GM10266 (cell line): Measurements from ENCODE around the gene PCDHGB6.
"Not testable (repeated sequence)": the region's sequence is repeated elsewhere in the genome, so short reads cannot be mapped to it uniquely, and the experiment has no call there.

Experiments used
- DNase-seq: peaks from one replicate; pipeline ENCODE4 v3.0.0; 2012; ENCODE audit errors: extremely low spot score
- TF ChIP-seq, protein P1 (sequence below): IDR thresholded peaks from 2 replicates; pipeline ENCODE4 v1.5.1; 2012; ENCODE audit warnings: mild to moderate bottlenecking, low read depth; ENCODE audit not compliant: control insufficient read depth, insufficient read depth; ENCODE audit errors: missing control alignments

PCDHGB6 gene

DNA sequence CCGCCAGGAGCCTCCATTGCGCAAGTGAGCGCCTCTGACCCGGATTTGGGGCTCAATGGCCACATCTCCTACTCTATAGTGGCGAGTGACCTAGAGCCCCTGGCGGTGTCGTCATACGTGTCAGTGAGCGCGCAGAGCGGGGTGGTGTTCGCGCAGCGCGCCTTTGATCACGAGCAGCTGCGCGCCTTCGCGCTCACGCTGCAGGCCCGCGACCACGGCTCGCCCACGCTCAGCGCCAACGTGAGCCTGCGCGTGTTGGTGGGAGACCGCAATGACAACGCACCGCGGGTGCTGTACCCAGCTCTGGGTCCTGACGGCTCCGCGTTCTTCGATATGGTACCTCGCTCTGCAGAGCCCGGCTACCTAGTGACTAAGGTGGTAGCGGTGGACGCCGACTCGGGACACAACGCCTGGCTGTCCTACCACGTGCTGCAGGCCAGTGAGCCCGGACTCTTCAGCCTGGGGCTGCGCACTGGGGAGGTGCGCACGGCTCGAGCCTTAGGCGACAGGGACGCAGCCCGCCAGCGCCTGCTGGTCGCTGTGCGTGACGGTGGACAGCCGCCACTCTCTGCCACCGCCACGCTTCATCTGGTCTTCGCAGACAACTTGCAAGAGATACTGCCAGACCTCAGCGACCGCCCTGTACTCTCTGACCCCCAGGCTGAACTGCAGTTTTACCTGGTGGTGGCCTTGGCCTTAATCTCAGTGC, 1.9 kb downstream of the PCDHGB6 start:
- no peak for DNase-seq
- TF ChIP-seq, protein P1, sequence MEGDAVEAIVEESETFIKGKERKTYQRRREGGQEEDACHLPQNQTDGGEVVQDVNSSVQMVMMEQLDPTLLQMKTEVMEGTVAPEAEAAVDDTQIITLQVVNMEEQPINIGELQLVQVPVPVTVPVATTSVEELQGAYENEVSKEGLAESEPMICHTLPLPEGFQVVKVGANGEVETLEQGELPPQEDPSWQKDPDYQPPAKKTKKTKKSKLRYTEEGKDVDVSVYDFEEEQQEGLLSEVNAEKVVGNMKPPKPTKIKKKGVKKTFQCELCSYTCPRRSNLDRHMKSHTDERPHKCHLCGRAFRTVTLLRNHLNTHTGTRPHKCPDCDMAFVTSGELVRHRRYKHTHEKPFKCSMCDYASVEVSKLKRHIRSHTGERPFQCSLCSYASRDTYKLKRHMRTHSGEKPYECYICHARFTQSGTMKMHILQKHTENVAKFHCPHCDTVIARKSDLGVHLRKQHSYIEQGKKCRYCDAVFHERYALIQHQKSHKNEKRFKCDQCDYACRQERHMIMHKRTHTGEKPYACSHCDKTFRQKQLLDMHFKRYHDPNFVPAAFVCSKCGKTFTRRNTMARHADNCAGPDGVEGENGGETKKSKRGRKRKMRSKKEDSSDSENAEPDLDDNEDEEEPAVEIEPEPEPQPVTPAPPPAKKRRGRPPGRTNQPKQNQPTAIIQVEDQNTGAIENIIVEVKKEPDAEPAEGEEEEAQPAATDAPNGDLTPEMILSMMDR, result no peak

DNA sequence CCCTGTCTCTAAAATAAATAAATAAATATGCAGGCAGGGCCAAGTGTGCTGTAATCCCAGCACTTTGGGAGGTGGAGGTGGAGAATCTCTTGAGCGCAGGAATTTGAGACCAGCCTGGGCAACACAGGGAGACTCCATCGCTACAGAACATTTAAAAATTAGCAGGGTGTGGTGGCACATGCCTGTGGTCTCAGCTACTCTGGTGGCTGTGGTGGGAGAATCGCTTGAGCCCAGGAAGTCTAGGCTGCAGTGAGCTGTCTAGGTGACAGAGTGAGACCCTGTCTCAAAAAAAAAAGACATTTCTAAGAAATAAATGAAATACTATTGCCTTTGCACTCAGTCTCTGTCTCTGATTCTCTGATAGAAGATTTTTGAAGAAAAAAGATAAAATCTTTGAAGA, 3.8 kb downstream of the PCDHGB6 start:
- DNase-seq, result no peak
- TF ChIP-seq, protein P1, result no peak

DNA sequence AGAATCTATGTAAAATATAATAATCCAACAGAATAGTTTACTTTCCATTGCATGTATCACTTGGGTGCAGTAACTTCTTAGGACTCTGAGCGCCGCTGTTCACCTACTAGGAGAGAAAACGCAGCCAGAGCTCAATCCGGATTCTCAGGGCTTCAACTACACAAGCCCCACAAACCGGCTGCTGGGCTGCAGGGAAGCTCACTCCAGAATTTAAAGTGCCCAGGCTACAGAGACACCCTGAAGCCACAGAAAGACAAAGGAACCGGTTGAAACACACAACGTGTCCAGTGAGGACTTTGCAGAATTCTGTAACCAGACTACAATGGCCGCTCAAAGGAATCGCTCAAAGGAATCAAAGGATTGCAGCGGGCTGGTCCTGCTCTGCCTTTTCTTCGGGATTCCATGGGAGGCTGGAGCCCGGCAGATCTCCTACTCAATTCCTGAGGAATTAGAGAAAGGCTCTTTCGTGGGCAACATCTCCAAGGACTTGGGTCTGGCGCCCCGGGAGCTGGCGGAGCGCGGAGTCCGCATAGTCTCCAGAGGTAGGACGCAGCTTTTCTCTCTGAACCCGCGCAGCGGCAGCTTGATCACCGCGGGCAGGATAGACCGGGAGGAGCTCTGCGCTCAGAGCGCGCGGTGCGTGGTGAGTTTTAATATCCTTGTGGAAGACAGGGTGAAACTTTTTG, 5.2 kb downstream of the PCDHGB6 start, which contains the start of gene PCDHGA10:
Gene PCDHGA10 (plus strand): TSS at position 134 of the 686 bp plus-strand sequence. CDS start 189 bp downstream, at position 323.
- peak; percentile 86 for DNase-seq
- TF ChIP-seq, protein P1, result peak; percentile 77

DNA sequence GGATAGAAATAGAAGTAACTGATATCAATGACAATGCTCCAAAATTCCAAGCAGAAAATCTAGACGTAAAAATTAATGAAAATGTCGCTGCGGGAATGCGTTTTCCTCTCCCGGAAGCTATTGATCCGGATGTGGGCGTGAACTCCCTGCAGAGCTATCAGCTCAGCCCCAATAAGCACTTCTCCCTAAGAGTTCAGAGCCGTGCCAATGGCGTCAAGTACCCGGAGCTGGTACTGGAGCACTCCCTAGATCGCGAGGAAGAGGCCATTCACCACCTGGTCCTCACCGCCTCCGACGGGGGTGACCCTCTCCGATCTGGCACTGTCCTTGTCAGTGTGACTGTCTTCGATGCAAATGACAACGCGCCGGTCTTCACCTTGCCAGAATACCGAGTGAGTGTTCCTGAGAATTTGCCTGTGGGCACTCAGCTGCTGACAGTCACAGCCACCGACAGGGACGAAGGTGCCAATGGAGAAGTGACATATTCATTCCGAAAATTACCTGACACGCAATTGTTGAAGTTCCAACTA, 5.8 kb downstream of the PCDHGB6 start:
- no peak for DNase-seq
- TF ChIP-seq, protein P1, result no peak

DNA sequence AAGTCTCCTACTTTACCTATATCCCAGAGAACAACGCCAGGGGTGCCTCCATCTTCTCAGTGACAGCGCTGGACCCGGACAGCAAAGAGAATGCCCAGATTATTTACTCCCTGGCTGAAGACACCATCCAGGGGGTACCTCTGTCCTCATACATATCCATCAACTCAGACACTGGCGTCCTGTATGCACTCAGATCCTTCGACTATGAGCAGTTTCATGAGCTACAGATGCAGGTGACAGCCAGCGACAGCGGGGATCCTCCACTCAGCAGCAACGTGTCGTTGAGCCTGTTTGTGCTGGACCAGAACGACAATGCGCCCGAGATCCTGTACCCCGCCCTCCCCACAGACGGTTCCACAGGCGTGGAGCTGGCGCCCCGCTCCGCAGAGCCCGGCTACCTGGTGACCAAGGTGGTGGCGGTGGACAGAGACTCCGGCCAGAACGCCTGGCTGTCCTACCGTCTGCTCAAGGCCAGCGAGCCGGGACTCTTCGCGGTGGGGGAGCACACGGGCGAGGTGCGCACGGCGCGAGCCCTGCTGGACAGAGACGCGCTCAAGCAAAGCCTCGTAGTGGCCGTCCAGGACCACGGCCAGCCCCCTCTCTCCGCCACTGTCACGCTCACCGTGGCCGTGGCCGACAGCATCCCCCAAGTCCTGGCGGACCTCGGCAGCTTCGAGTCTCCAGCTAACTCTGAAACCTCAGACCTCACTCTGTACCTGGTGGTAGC, 6.9 kb downstream of the PCDHGB6 start:
- DNase-seq, result not testable (repeated sequence)

DNA sequence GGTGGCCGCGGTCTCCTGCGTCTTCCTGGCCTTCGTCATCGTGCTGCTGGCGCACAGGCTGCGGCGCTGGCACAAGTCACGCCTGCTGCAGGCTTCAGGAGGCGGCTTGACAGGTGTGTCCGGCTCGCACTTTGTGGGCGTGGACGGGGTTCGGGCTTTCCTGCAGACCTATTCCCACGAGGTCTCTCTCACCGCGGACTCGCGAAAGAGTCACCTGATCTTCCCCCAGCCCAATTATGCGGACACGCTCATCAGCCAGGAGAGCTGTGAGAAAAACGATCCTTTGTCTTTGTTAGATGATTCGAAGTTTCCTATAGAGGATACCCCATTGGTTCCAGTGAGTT, 7.4 kb downstream of the PCDHGB6 start:
- not testable (repeated sequence) for DNase-seq

DNA sequence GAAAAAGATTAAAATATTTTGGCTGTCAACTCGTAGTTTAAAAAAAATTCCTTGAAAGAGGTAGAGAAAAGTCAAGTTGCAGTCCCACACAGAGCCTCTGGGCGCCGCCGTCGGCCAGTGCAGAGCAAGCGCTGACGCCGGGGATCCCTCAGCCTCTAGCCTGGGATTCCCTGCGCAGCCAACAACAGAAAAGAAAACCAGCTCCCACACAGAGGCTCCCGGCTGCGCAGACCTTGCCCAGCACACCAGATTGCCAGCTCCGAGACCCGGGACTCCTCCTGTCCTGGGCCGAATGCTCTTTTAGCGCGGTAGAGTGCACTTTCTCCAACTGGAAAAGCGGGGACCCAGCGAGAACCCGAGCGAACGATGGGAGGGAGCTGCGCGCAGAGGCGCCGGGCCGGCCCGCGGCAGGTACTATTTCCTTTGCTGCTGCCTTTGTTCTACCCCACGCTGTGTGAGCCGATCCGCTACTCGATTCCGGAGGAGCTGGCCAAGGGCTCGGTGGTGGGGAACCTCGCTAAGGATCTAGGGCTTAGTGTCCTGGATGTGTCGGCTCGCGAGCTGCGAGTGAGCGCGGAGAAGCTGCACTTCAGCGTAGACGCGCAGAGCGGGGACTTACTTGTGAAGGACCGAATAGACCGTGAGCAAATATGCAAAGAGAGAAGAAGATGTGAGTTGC, 9.8 kb downstream of the PCDHGB6 start, which contains the start of gene PCDHGB7:
Gene PCDHGB7 (plus strand): TSS at position 184 of the 679 bp plus-strand sequence. CDS start 183 bp downstream, at position 367.
- peak; percentile 85 for DNase-seq
- TF ChIP-seq, protein P1, result peak; percentile 81
